Cardiac muscle cell (in vitro differentiated cells and primary cell): Measurements from ENCODE around the gene CILP. TPM values are rescaled to one million over a fixed set of nuclear protein-coding genes. Genes with fewer than 3 reads are reported as not detected.
"Not testable (repeated sequence)": the region's sequence is repeated elsewhere in the genome, so short reads cannot be mapped to it uniquely, and the experiment has no call there.

Source experiments
- DNase-seq, 2 donors: peaks; one replicate each; pipeline versions ENCODE4 v3.0.0 to v3.0.0-alpha.2; 2010 to 2017; ENCODE audit warnings: low read depth in 1 of 2, low spot score in 1 of 2
- H3K27ac ChIP-seq: fragments of 200-600 bp; sonication (generic); 2 replicates; pipeline ENCODE4 v1.5.1; 2016
- H3K27me3 ChIP-seq: fragments of 200-600 bp; sonication (generic); 2 replicates; pipeline ENCODE4 v1.6.0; 2016; ENCODE audit warnings: control low read depth
- H3K36me3 ChIP-seq: fragments of 200-600 bp; sonication (generic); 2 replicates; pipeline ENCODE4 v1.5.1; 2016; ENCODE audit warnings: control low read depth
- H3K4me1 ChIP-seq: fragments of 200-600 bp; sonication (generic); 2 replicates; pipeline ENCODE4 v1.8.1; 2017; ENCODE audit warnings: low read depth, mild to moderate bottlenecking, mixed run types
- H3K4me3 ChIP-seq: fragments of 200-600 bp; sonication (generic); 2 replicates; pipeline ENCODE4 v1.5.1; 2016; ENCODE audit warnings: mild to moderate bottlenecking
- H3K9me3 ChIP-seq: fragments of 200-600 bp; sonication (generic); 2 replicates; pipeline ENCODE4 v1.5.1; 2017; ENCODE audit warnings: low read depth, mild to moderate bottlenecking, control low read depth
- CTCF ChIP-seq: IDR thresholded peaks from 2 replicates; pipeline ENCODE4 v1.5.1; 2012; ENCODE audit warnings: low read depth, mild to moderate bottlenecking, low read length
- polyA plus RNA-seq: library from polyadenylated mRNA; unstranded; fragments of >200 nt; fragmentation: Nextera tagmentation; extraction: Ambion mirVana; gene quantifications from 2 replicates; pipeline ENCODE4 v1.2.1, GENCODE V29; 2016
- total RNA-seq: library from RNA; depleted of rRNA; stranded (reverse); fragments of >200 nt; gene quantifications from 2 replicates; pipeline ENCODE4 v1.2.3, GENCODE V29; 2016

CILP gene
- total and polyA plus RNA-seq, 2 experiments from 2014 or later = 0.50 to 1.0 TPM

- DNase-seq = no peak
- H3K4me1 ChIP-seq = peaks cover 9% of the 10 kb centered on the region
- no peak overlapping the region for H3K27ac ChIP-seq
- no peak overlapping the region for H3K4me3 ChIP-seq
- H3K27me3 ChIP-seq = no peaks in the 10 kb centered on the region
- peaks cover 20% of the 10 kb centered on the region for H3K36me3 ChIP-seq
- H3K9me3 ChIP-seq = no peaks in the 10 kb centered on the region
- no peak for TF ChIP-seq CTCF
These were observed 28.7 kb downstream of the CILP start for GRCh38 chr15:65182538-65182937.

- DNase-seq, H3K27me3 ChIP-seq, H3K9me3 ChIP-seq, H3K4me1 ChIP-seq, H3K4me3 ChIP-seq, H3K27ac ChIP-seq: not testable (repeated sequence)
- peaks cover 25% of the 10 kb centered on the region for H3K36me3 ChIP-seq
These were observed 29.5 kb downstream of the CILP start for GRCh38 chr15:65181582-65182353.

GRCh38 chr15:65180167-65180566, 31.1 kb downstream of the CILP start:
- no peak for DNase-seq
- H3K9me3 ChIP-seq = no peaks in the 10 kb centered on the region
- peaks cover 4% of the 10 kb centered on the region for H3K4me1 ChIP-seq
- no peak overlapping the region for H3K27ac ChIP-seq
- no peak overlapping the region for H3K4me3 ChIP-seq
- peaks cover 32% of the 10 kb centered on the region for H3K36me3 ChIP-seq
- no peak for TF ChIP-seq CTCF
- H3K27me3 ChIP-seq = no peaks in the 10 kb centered on the region

GRCh38 chr15:65177901-65178300, 33.4 kb downstream of the CILP start:
- H3K27ac ChIP-seq = no peak overlapping the region
- H3K27me3 ChIP-seq = no peaks in the 10 kb centered on the region
- no peaks in the 10 kb centered on the region for H3K9me3 ChIP-seq
- no peak for TF ChIP-seq CTCF
- H3K4me3 ChIP-seq = no peak overlapping the region
- peaks cover 45% of the 10 kb centered on the region for H3K36me3 ChIP-seq
- no peaks in the 10 kb centered on the region for H3K4me1 ChIP-seq
- DNase-seq = no peak

GRCh38 chr15:65176056-65176455, 35.2 kb downstream of the CILP start:
- Histone ChIP-seq H3K27ac (no peak overlapping the region), H3K36me3 (peaks cover 60% of the 10 kb centered on the region), H3K4me3 (no peak overlapping the region), H3K9me3 (no peaks in the 10 kb centered on the region), H3K27me3 (no peaks in the 10 kb centered on the region), H3K4me1 (no peaks in the 10 kb centered on the region)
- DNase-seq = no peak
- TF ChIP-seq CTCF = no peak

- Histone ChIP-seq H3K27ac (no peak overlapping the region), H3K36me3 (peaks cover 62% of the 10 kb centered on the region), H3K4me1 (no peaks in the 10 kb centered on the region), H3K9me3 (no peaks in the 10 kb centered on the region), H3K4me3 (no peak overlapping the region), H3K27me3 (no peaks in the 10 kb centered on the region)
- no peak for DNase-seq
- TF ChIP-seq CTCF = no peak
These were observed 35.8 kb downstream of the CILP start for GRCh38 chr15:65175511-65175910.
